Measurements from ENCODE around the gene RPS19BP1. TPM values are rescaled to one million over a fixed set of nuclear protein-coding genes. Genes with fewer than 3 reads are reported as not detected.
"Not testable (repeated sequence)": the region's sequence is repeated elsewhere in the genome, so short reads cannot be mapped to it uniquely, and the experiment has no call there.

The RPS19BP1 gene
- total and polyA plus RNA-seq, 8 donors: 25.9 to 117 (median 36.7) TPM

DNA sequence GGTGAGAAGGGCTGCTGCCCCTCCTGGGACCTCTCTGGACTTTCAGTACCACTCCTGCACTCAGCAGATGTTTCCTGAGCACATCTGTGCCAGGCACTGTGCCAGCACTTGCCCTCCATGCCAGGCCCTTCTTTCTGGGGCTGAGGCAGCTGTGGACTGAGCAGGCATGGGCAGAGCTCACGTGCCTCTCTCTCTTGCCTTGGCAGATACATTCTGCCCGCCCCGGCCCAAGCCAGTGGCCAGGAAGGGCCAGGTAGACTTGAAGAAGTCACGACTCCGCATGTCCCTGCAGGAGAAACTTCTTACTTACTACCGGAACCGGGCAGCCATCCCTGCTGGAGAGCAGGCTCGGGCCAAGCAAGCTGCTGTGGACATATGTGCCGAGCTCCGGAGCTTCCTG lies 20.5 kb downstream of the RPS19BP1 start:
- Histone ChIP-seq H3K4me1 (no peaks in the 10 kb centered on the region), H3K27me3 (no peaks in the 10 kb centered on the region), H3K4me3 (no peak overlapping the region), H3K36me3 (peaks cover 6 to 55% (median 33%) of the 10 kb centered on the region in 3 donors), H3K27ac (no peak overlapping the region), H3K9me3 (no peaks in the 10 kb centered on the region)
- TF ChIP-seq, protein P1, sequence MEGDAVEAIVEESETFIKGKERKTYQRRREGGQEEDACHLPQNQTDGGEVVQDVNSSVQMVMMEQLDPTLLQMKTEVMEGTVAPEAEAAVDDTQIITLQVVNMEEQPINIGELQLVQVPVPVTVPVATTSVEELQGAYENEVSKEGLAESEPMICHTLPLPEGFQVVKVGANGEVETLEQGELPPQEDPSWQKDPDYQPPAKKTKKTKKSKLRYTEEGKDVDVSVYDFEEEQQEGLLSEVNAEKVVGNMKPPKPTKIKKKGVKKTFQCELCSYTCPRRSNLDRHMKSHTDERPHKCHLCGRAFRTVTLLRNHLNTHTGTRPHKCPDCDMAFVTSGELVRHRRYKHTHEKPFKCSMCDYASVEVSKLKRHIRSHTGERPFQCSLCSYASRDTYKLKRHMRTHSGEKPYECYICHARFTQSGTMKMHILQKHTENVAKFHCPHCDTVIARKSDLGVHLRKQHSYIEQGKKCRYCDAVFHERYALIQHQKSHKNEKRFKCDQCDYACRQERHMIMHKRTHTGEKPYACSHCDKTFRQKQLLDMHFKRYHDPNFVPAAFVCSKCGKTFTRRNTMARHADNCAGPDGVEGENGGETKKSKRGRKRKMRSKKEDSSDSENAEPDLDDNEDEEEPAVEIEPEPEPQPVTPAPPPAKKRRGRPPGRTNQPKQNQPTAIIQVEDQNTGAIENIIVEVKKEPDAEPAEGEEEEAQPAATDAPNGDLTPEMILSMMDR (IDR thresholded peaks at IDR 0.05): no peak
- intact Hi-C loops (cut with DNase I): no loop called here
- FAIRE-seq (no peak), ATAC-seq (no peak), DNase-seq (peak in 1 of 6 donors; percentile 67)
- WGBS, 2 donors: 91 to 92% methylated on average over 10 of the region's 10 CpGs

DNA sequence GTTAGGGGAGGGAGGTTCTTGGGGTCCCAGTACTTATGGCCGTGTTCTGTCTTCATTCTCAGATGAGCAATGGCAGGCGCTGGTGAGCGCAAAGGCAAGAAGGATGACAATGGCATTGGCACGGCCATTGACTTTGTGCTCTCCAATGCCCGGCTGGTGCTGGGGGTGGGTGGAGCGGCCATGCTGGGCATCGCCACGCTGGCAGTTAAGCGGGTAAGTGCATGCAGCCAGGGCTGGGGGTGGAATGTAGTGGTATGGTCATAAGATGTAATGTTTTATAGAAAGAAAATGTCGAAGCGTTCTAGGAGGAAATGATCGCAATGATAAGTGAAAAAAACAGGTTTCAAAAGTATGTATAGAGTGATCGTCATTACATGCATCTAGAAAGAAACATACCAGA lies 21.3 kb downstream of the RPS19BP1 start:
- DNase-seq: no peak
- H3K27me3 ChIP-seq: no peaks in the 10 kb centered on the region
- WGBS, 2 donors: 91 to 97% methylated on average over 13 of the region's 13 CpGs
- H3K27ac ChIP-seq: no peak overlapping the region
- TF ChIP-seq, protein P1 (IDR thresholded peaks at IDR 0.05): no peak
- H3K36me3 ChIP-seq: peaks cover 6 to 55% (median 33%) of the 10 kb centered on the region in 3 donors
- H3K4me1 ChIP-seq: no peaks in the 10 kb centered on the region
- no peaks in the 10 kb centered on the region for H3K9me3 ChIP-seq
- no peak for FAIRE-seq
- no peak overlapping the region for H3K4me3 ChIP-seq
- ATAC-seq: no peak
- intact Hi-C loops (cut with DNase I): no loop called here

DNA sequence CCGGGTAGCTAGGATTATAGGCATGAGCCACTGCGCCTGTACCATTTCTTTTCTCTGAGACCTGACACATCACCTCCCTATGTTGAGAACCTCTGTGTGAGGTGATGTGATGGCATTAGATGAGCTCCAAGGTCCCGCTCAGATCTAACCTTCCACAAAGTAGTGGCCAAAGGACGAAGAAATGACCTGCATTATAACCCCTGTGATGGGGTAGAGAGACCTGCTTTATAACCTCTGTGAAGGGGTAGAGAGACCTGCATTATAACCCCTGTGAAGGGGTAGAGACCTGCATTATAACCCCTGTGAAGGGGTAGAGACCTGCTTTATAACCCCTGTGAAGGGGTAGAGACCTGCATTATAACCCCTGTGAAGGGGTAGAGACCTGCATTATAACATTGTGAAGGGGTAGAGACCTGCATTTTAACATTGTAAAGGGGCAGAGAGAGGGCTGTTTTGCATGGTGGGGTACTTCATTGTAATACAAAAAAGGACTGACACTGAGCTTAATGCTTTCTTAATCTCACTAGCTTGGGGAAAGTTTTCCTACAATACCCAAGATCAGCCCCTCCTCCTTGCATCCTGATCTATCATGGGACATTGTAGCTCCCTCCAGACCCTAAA lies 21.9 kb downstream of the RPS19BP1 start:
- peaks cover 6 to 59% (median 30%) of the 10 kb centered on the region in 3 donors for H3K36me3 ChIP-seq
- intact Hi-C loops (cut with DNase I): no loop called here

DNA sequence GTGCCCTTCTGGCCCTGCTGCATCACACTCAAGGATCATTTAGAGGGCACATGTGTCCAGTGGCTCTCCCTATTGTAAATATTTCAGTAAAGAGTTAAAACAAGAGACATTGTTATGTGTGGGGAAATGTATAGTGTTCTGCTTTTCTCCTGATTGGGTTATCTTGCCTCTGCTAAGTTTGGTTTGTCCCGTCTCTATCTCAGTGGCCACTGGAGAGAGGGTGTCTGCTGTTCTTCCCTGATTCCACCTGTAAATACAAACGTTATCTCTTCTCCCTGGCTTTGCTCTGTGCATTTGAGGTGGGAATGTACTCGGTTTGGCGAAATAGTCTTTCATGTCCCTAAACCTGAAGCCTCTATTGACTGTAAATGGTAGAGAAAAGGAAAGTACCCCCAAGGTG lies 24.2 kb downstream of the RPS19BP1 start:
- ATAC-seq (no peak), DNase-seq (no peak), FAIRE-seq (no peak)
- no peaks in the 10 kb centered on the region for H3K9me3 ChIP-seq
- H3K36me3 ChIP-seq: peaks cover 4 to 60% (median 24%) of the 10 kb centered on the region in 3 donors
- intact Hi-C loops (cut with DNase I): no loop called here
- TF ChIP-seq, protein P1 (IDR thresholded peaks at IDR 0.05): no peak
- no peak overlapping the region for H3K27ac ChIP-seq
- no peaks in the 10 kb centered on the region for H3K27me3 ChIP-seq
- no peak overlapping the region for H3K4me3 ChIP-seq
- H3K4me1 ChIP-seq: peaks cover 3 to 6% (median 4%) of the 10 kb centered on the region in 3 donors
- 51 to 52% methylated on average over 4 of the region's 4 CpGs for WGBS, 2 donors

More for the DNA sequence above, 21.9 kb downstream of the RPS19BP1 start:
- no peaks in the 10 kb centered on the region for H3K4me1 ChIP-seq
- TF ChIP-seq, protein P1 (IDR thresholded peaks at IDR 0.05): no peak
- H3K9me3 ChIP-seq: no peaks in the 10 kb centered on the region
- ATAC-seq: no peak
- no peak for DNase-seq
- no peak overlapping the region for H3K4me3 ChIP-seq
- FAIRE-seq: no peak
- no peaks in the 10 kb centered on the region for H3K27me3 ChIP-seq
- no peak overlapping the region for H3K27ac ChIP-seq
- WGBS, 2 donors: 88 to 95% methylated on average over 4 of the region's 4 CpGs

DNA sequence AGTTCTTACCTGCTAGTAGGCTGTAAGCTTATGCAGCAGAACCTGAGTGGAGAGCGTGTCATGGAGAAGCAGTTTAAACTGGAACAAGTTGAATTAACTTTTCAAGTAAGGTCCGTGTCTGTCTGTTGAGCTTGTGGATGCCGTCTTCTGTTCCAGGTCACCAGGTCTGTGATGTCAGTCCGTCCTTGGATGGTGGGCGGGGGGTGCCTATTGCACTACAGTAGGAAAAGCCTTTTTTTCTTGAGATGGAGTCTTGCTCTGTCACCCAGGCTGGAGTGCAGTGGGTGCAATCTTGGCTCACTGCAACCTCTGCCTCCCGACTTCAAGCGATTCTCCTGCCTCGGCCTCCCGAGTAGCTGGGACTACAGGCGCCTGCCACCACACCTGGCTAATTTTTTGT lies 25.5 kb downstream of the RPS19BP1 start:
- H3K9me3 ChIP-seq; H3K4me3 ChIP-seq; H3K27me3 ChIP-seq; H3K4me1 ChIP-seq; intact Hi-C loops (cut with DNase I); H3K27ac ChIP-seq; FAIRE-seq; ATAC-seq: not testable (repeated sequence)
- WGBS, 2 donors: 69 to 87% methylated on average over 10 of the region's 10 CpGs
- peak in 1 of 6 donors; percentile 23 for DNase-seq
- peaks cover 0 to 48% (median 14%) of the 10 kb centered on the region in 3 donors for H3K36me3 ChIP-seq
